Epithelial cell of proximal tubule (primary cell): ENCODE measurements around the gene EPS8L3. TPM values are rescaled to one million over a fixed set of nuclear protein-coding genes. Genes with fewer than 3 reads are reported as not detected.

Source experiments
- DNase-seq: peaks from one replicate; pipeline ENCODE4 v3.0.0-alpha.2; 2011; ENCODE audit warnings: low read depth
- H3K4me3 ChIP-seq: 2 replicates; pipeline ENCODE4 v1.5.1; 2011; ENCODE audit warnings: low read depth, mild to moderate bottlenecking, low read length
- total RNA-seq: library from RNA; depleted of rRNA; stranded (reverse); fragments of >200 nt; gene quantifications from 2 replicates; pipeline ENCODE4 v1.2.3, GENCODE V29; 2015
- TF ChIP-seq, protein P1 (sequence below): conservative IDR thresholded peaks from 2 replicates; pipeline ENCODE4 v1.5.1; 2012; ENCODE audit warnings: low read depth, mild to moderate bottlenecking, low read length

Gene EPS8L3
- total RNA-seq, 1 donor from 2014 or later, result not detected

DNA sequence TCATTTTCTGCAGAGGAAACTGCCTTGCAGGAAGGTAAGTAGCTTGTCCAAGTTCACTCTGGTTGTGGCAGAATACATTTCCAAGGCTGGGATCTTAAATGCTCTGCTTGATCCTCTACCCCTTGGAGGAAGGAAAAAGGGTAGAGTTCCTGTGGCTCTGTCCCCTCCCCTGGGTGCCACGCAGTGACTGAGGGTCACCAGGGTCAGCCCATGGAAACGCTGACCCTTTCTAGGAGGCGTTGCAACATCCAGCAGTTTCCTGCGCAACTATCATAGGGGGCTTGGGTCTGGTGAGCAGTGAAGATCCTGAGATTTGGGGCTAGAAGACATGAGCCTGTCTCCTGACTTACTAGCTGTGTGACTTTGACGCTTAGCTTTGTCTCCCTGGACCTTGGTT, 29.4 kb upstream of the EPS8L3 start:
- no peak for DNase-seq
- TF ChIP-seq, protein P1, sequence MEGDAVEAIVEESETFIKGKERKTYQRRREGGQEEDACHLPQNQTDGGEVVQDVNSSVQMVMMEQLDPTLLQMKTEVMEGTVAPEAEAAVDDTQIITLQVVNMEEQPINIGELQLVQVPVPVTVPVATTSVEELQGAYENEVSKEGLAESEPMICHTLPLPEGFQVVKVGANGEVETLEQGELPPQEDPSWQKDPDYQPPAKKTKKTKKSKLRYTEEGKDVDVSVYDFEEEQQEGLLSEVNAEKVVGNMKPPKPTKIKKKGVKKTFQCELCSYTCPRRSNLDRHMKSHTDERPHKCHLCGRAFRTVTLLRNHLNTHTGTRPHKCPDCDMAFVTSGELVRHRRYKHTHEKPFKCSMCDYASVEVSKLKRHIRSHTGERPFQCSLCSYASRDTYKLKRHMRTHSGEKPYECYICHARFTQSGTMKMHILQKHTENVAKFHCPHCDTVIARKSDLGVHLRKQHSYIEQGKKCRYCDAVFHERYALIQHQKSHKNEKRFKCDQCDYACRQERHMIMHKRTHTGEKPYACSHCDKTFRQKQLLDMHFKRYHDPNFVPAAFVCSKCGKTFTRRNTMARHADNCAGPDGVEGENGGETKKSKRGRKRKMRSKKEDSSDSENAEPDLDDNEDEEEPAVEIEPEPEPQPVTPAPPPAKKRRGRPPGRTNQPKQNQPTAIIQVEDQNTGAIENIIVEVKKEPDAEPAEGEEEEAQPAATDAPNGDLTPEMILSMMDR, result no peak
- H3K4me3 ChIP-seq, result no peak overlapping the region

GRCh38 chr1:109792056-109792831, 28.5 kb upstream of the EPS8L3 start:
- no peak overlapping the region for H3K4me3 ChIP-seq
- TF ChIP-seq, protein P1, result peak; percentile 77
- DNase-seq, result peak; percentile 50

DNA sequence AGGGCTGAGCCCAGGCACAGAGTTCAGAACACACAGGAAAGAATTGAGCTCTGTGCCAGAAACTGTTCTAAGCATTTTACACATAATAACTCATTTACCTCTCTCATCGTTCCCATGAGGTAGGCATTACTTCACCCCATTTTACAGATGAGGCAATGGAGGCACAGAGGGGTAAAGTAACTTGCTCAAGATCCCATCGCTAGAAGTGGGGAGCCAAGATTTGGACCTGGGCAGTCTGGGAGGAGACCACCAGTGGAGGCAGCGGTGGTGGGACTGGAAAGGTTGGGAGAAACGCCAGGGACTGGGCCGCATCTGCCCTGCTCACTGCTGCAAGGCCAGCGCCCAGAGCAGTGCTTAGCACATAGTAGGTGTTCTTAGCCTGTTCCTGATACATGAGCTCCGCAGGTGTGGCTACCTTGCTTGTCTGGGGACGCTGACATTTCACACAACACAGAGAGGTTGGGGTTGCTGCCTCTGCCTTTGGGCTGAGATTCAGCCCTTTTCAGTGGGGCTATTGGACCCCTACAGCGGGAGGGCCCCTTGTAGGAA, 27.8 kb upstream of the EPS8L3 start:
- TF ChIP-seq, protein P1, result no peak
- H3K4me3 ChIP-seq, result no peak overlapping the region
- DNase-seq, result no peak

DNA sequence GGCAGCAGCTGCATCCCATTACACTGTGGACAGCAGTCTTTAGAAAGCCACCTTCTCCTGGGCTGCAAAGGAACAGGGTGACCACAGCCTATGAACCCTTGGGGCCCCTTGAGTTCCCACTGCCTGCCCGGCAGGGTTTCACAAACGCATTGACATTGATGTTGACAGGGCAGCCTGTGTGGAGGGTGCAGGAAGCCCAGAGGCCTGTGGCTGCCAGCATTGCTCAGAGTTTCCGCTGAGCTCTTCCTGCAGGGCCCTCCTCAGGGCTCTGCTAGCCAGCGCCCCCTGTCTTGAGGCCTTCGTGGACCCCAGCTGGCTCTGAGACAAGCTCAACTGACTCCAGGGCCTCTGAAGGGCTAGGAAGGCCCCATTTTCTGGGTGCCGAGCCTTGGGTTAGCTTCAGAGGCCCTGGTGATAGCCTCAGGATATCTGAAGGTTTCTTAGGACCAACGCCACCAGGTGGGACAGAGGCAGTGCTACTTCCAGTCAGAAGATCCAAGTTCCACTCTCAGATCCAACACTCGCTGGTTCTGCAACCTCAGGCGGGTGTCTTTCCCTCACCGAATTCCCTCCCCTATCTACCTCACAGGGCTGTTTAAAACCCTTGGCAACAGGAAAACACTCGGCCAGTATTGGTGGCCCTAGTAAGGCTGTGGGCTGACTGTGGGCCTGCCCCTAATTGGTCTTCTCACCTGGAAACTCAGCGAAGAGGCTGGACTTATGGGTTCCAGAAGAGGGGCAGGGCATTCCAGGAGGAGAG, 27.2 kb upstream of the EPS8L3 start:
- H3K4me3 ChIP-seq, result no peak overlapping the region
- TF ChIP-seq, protein P1, result no peak
- DNase-seq, result no peak

- H3K4me3 ChIP-seq, result no peak overlapping the region
- DNase-seq, result no peak
- TF ChIP-seq, protein P1, result no peak
These were observed 26.6 kb upstream of the EPS8L3 start for GRCh38 chr1:109790329-109790728.

- TF ChIP-seq, protein P1, result no peak
- no peak overlapping the region for H3K4me3 ChIP-seq
- DNase-seq, result no peak
These were observed 25.9 kb upstream of the EPS8L3 start for GRCh38 chr1:109789551-109790180.
